Neuronal stem cell (in vitro differentiated cells): ENCODE data around the gene RTKN2.

Experiments
- DNase-seq: peaks from one replicate; pipeline ENCODE4 v3.0.0-alpha.2; 2013; ENCODE audit warnings: low spot score
- H2AFZ ChIP-seq: one replicate; pipeline ENCODE4 v1.6.1; 2013; ENCODE audit warnings: mild to moderate bottlenecking, low read length, inconsistent platforms
- H2AK5ac ChIP-seq: 2 replicates; pipeline ENCODE4 v1.6.1; 2013; ENCODE audit warnings: low read depth, mild to moderate bottlenecking, inconsistent platforms, low read length, moderate library complexity, mixed read lengths
- H2BK120ac ChIP-seq: 2 replicates; pipeline ENCODE4 v1.6.1; 2013; ENCODE audit warnings: low read depth, mild to moderate bottlenecking, inconsistent platforms, low read length, moderate library complexity, mixed read lengths
- H2BK12ac ChIP-seq: one replicate; pipeline ENCODE4 v1.6.1; 2013; ENCODE audit warnings: low read length, inconsistent platforms
- H2BK15ac ChIP-seq: 2 replicates; pipeline ENCODE4 v1.6.1; 2013; ENCODE audit warnings: mild to moderate bottlenecking, low read length, inconsistent platforms, mixed read lengths
- H2BK5ac ChIP-seq: one replicate; pipeline ENCODE4 v1.6.1; 2013; ENCODE audit warnings: inconsistent platforms, mild to moderate bottlenecking, low read length, moderate library complexity
- H3K14ac ChIP-seq: one replicate; pipeline ENCODE4 v1.6.1; 2013; ENCODE audit warnings: low read length, inconsistent platforms
- H3K18ac ChIP-seq: 2 replicates; pipeline ENCODE4 v1.6.1; 2013; ENCODE audit warnings: low read length, inconsistent platforms
- H3K23ac ChIP-seq: 2 replicates; pipeline ENCODE4 v1.6.1; 2013; ENCODE audit warnings: low read depth, mild to moderate bottlenecking, mixed read lengths, low read length, inconsistent platforms; ENCODE audit not compliant: poor library complexity
- H3K27ac ChIP-seq: replicated peaks from 3 replicates; pipeline ENCODE4 v1.5.1; 2013; ENCODE audit warnings: low read length, inconsistent platforms
- H3K27me3 ChIP-seq, 3 experiments: 2 replicates each; pipeline ENCODE4 v1.6.1; 2013; ENCODE audit warnings: low read length in 3 of 3, mild to moderate bottlenecking in 2 of 3, inconsistent platforms in 1 of 3, low read depth in 1 of 3, mixed read lengths in 1 of 3, moderate library complexity in 1 of 3; ENCODE audit not compliant: control insufficient read depth in 3 of 3, insufficient read depth in 3 of 3
- H3K36me3 ChIP-seq, 2 donors: replicated peaks in 1 of 2; 2 replicates each; pipeline ENCODE4 v1.6.1; 2013; ENCODE audit warnings: low read length in 2 of 2; ENCODE audit not compliant: control insufficient read depth in 2 of 2, insufficient read depth in 2 of 2
- H3K4ac ChIP-seq: 2 replicates; pipeline ENCODE4 v1.6.1; 2013; ENCODE audit warnings: inconsistent platforms, mild to moderate bottlenecking, low read length, moderate library complexity
- H3K4me1 ChIP-seq, 2 donors: 1 replicate in 1 of 2; 2 replicates in 1 of 2; pipeline ENCODE4 v1.6.1; 2013; ENCODE audit warnings: low read length in 2 of 2, low read depth in 1 of 2; ENCODE audit not compliant: control insufficient read depth in 2 of 2, insufficient read depth in 1 of 2
- H3K4me2 ChIP-seq: one replicate; pipeline ENCODE4 v1.6.1; 2013; ENCODE audit warnings: mild to moderate bottlenecking, low read length, inconsistent platforms; ENCODE audit not compliant: insufficient read depth, poor library complexity, severe bottlenecking
- H3K4me3 ChIP-seq, 2 donors: 2 replicates each; pipeline ENCODE4 v1.5.1; 2013; ENCODE audit warnings: low read length in 2 of 2, mild to moderate bottlenecking in 2 of 2, inconsistent platforms in 1 of 2, moderate library complexity in 1 of 2
- H3K79me1 ChIP-seq: one replicate; pipeline ENCODE4 v1.6.1; 2013; ENCODE audit warnings: low read depth, mild to moderate bottlenecking, inconsistent platforms, low read length, moderate library complexity
- H3K9ac ChIP-seq: one replicate; pipeline ENCODE4 v1.6.1; 2013; ENCODE audit warnings: mild to moderate bottlenecking, low read depth, low read length, inconsistent platforms; ENCODE audit not compliant: poor library complexity
- H3K9me3 ChIP-seq, 2 donors: replicated peaks in 1 of 2; 2 replicates each; pipeline versions ENCODE3 to v1.6.1; 2013; ENCODE audit warnings: low read length in 2 of 2, mild to moderate bottlenecking in 2 of 2, inconsistent platforms in 1 of 2, low read depth in 1 of 2, mixed read lengths in 1 of 2, moderate library complexity in 1 of 2; ENCODE audit not compliant: control insufficient read depth in 2 of 2, insufficient read depth in 1 of 2
- H4K8ac ChIP-seq: one replicate; pipeline ENCODE4 v1.6.1; 2013; ENCODE audit warnings: low read depth, mild to moderate bottlenecking, inconsistent platforms, low read length, moderate library complexity
- H4K91ac ChIP-seq: one replicate; pipeline ENCODE4 v1.6.1; 2013; ENCODE audit warnings: low read length, low read depth, mild to moderate bottlenecking, inconsistent platforms; ENCODE audit not compliant: poor library complexity
- WGBS, 2 donors: extraction: QIAGEN DNeasy Blood & Tissue Kit; methylation state at CpG; one replicate each; pipeline ENCODE4 v1.1.7; 2013; ENCODE audit warnings: missing lambda C conversion rate in 2 of 2, mixed read lengths in 1 of 2; ENCODE audit not compliant: insufficient read length in 2 of 2, insufficient replicate concordance in 1 of 2; ENCODE audit errors: extremely low coverage in 2 of 2; 5-methylcytosine and 5-hydroxymethylcytosine counted together

The RTKN2 gene

GRCh38 chr10:62225362-62225761, 43.3 kb downstream of the RTKN2 start:
- Histone ChIP-seq H3K4me1 (peaks cover 0 to 2% of the 10 kb centered on the region in 2 donors), H2BK120ac (no peak overlapping the region), H2BK12ac (no peak overlapping the region), H2AK5ac (no peak overlapping the region), H3K27ac (no peak overlapping the region), H3K23ac (no peak overlapping the region), H3K18ac (no peak overlapping the region), H3K4ac (no peak overlapping the region), H4K91ac (no peak overlapping the region), H2AFZ (no peak overlapping the region), H4K8ac (no peak overlapping the region), H3K36me3 (peaks cover 5 to 19% of the 10 kb centered on the region in 2 donors), H3K14ac (no peak overlapping the region), H3K4me3 (no peak overlapping the region), H3K9ac (no peak overlapping the region), H3K9me3 (no peaks in the 10 kb centered on the region), H3K79me1 (no peaks in the 10 kb centered on the region), H3K27me3 (no peaks in the 10 kb centered on the region), H2BK5ac (no peak overlapping the region), H2BK15ac (no peak overlapping the region), H3K4me2 (no peak overlapping the region)
- no CpG with 5 or more reads among the region's 3 CpGs for WGBS, 2 donors
- no peak for DNase-seq

- Histone ChIP-seq H3K18ac (no peak overlapping the region), H3K4me3 (no peak overlapping the region), H2BK15ac (no peak overlapping the region), H3K36me3 (peaks cover 5 to 17% of the 10 kb centered on the region in 2 donors), H3K4me2 (no peak overlapping the region), H3K14ac (no peak overlapping the region), H3K79me1 (no peaks in the 10 kb centered on the region), H2BK120ac (no peak overlapping the region), H4K8ac (no peak overlapping the region), H2AFZ (no peak overlapping the region), H2BK5ac (no peak overlapping the region), H4K91ac (no peak overlapping the region), H3K4ac (no peak overlapping the region), H3K9me3 (no peaks in the 10 kb centered on the region), H3K27me3 (no peaks in the 10 kb centered on the region), H3K23ac (no peak overlapping the region), H2AK5ac (no peak overlapping the region), H3K27ac (no peak overlapping the region), H3K4me1 (peaks cover 0 to 2% of the 10 kb centered on the region in 2 donors), H2BK12ac (no peak overlapping the region), H3K9ac (no peak overlapping the region)
- no peak for DNase-seq
- WGBS, 2 donors, result no CpG with 5 or more reads among the region's 1 CpG
Observed at GRCh38 chr10:62224606-62225005, 44.0 kb downstream of the RTKN2 start.

- Histone ChIP-seq H2BK12ac (no peak overlapping the region), H2AK5ac (no peak overlapping the region), H3K9ac (no peak overlapping the region), H3K4me1 (no peaks in the 10 kb centered on the region), H4K8ac (no peak overlapping the region), H3K27ac (no peak overlapping the region), H4K91ac (no peak overlapping the region), H3K36me3 (peaks cover 0 to 57% of the 10 kb centered on the region in 2 donors), H3K4me3 (no peak overlapping the region), H3K4ac (no peak overlapping the region), H3K27me3 (no peaks in the 10 kb centered on the region), H3K18ac (no peak overlapping the region), H3K14ac (no peak overlapping the region), H3K4me2 (no peak overlapping the region), H2BK120ac (no peak overlapping the region), H2BK15ac (no peak overlapping the region), H2AFZ (no peak overlapping the region), H3K23ac (no peak overlapping the region), H3K9me3 (no peaks in the 10 kb centered on the region), H3K79me1 (no peaks in the 10 kb centered on the region), H2BK5ac (no peak overlapping the region)
- WGBS, 2 donors, result no CpG with 5 or more reads among the region's 6 CpGs
- no peak for DNase-seq
Observed at GRCh38 chr10:62217683-62218082, 51.0 kb downstream of the RTKN2 start.

GRCh38 chr10:62214364-62214874, 54.2 kb downstream of the RTKN2 start:
- no peak overlapping the region for H3K23ac ChIP-seq
- H2BK5ac ChIP-seq, result no peak overlapping the region
- no peaks in the 10 kb centered on the region for H3K27me3 ChIP-seq
- no peaks in the 10 kb centered on the region for H3K4me1 ChIP-seq
- H3K18ac ChIP-seq, result no peak overlapping the region
- H3K4me2 ChIP-seq, result no peak overlapping the region
- peaks cover 2 to 67% of the 10 kb centered on the region in 2 donors for H3K36me3 ChIP-seq
- H2BK15ac ChIP-seq, result no peak overlapping the region
- WGBS, 2 donors, result no CpG with 5 or more reads among the region's 3 CpGs
- H3K14ac ChIP-seq, result no peak overlapping the region
- no peak for DNase-seq
- no peak overlapping the region for H4K8ac ChIP-seq
- H4K91ac ChIP-seq, result no peak overlapping the region
- H3K79me1 ChIP-seq, result no peaks in the 10 kb centered on the region
- H2BK120ac ChIP-seq, result no peak overlapping the region
- H2AK5ac ChIP-seq, result no peak overlapping the region
- no peak overlapping the region for H2BK12ac ChIP-seq
- no peak overlapping the region for H3K4me3 ChIP-seq
- H2AFZ ChIP-seq, result no peak overlapping the region
- H3K4ac ChIP-seq, result no peak overlapping the region
- H3K27ac ChIP-seq, result no peak overlapping the region
- H3K9me3 ChIP-seq, result no peaks in the 10 kb centered on the region
- H3K9ac ChIP-seq, result no peak overlapping the region
